Colonic mucosa (tissue), 4 donors: ENCODE results near the gene SPTB. TPM values are rescaled to one million over a fixed set of nuclear protein-coding genes. Genes with fewer than 3 reads are reported as not detected.

Source experiments
- DNase-seq: peaks from one replicate; pipeline ENCODE4 v3.0.0-alpha.2; 2020
- H3K27ac ChIP-seq: fragments of 200-600 bp; one replicate; pipeline ENCODE4 v1.8.0; 2021
- H3K27me3 ChIP-seq: fragments of 200-600 bp; one replicate; pipeline ENCODE4 v1.8.0; 2021
- H3K36me3 ChIP-seq: fragments of 200-600 bp; one replicate; pipeline ENCODE4 v1.8.0; 2021
- H3K4me1 ChIP-seq: fragments of 200-600 bp; one replicate; pipeline ENCODE4 v1.8.0; 2021; ENCODE audit warnings: mild to moderate bottlenecking
- H3K4me3 ChIP-seq: fragments of 200-600 bp; one replicate; pipeline ENCODE4 v1.8.0; 2021
- H3K9ac ChIP-seq, 2 donors: one replicate each; pipeline ENCODE4 v1.7.0; 2013; ENCODE audit warnings: control low read depth in 2 of 2, low read depth in 2 of 2, low read length in 2 of 2
- H3K9me3 ChIP-seq: fragments of 200-600 bp; one replicate; pipeline ENCODE4 v1.8.0; 2021
- intact Hi-C: fragments of 100-400 bp; cut with DNase I; formaldehyde crosslinking; loops from one replicate; pipeline ENCODE4 v1.14.1; 2022
- microRNA-seq: library from miRNA; unstranded; fragments of <30 nt; microRNA quantifications from one replicate; pipeline ENCODE4, GENCODE V29; 2019
- total RNA-seq, 2 donors: library from RNA; stranded (reverse); fragmentation: NEBNext Ultra II Directional in 1 of 2; extraction: Animal tissue kit (Norgen Biotek cat#: 25700) in 1 of 2; gene quantifications; one replicate each; pipeline ENCODE4 v1.2.1, GENCODE V29; 2021
- TF ChIP-seq, protein P1 (sequence below): fragments of 200-600 bp; IDR thresholded peaks from one replicate; pipeline ENCODE4 v1.8.0; 2022; ENCODE audit warnings: antibody characterized with exemption, mild to moderate bottlenecking
- donor health status: healthy.
- donor health status: DM: no; HTN: no; CAD: no.
- donor health status: DM: no; HTN: no; CAD: no.

SPTB gene
- total RNA-seq, 2 donors from 2014 or later, result 0.42 to 0.52 TPM

DNA sequence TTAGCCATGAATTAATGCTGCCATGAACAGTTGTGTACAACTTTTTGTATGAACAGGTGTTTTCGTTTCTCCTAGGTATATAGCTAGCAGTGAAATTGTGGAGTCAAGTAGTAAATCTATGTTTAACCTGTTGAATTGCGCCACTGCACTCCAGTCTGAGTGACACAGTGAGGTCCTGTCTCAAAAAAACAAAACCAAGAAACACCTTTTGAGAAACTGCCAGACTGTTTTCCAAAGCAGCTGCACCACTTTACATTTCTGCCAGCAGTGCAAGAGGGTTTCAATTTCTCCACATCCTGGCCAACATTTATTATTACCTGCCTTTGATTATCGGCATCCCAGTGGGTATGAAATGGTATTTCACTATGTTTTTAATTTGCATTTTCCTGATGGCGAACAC, 178.8 kb downstream of the SPTB start:
- no peak overlapping the region for H3K27ac ChIP-seq
- no peak overlapping the region for H3K9ac ChIP-seq
- H3K27me3 ChIP-seq, result no peaks in the 10 kb centered on the region
- peaks cover 20% of the 10 kb centered on the region for H3K4me1 ChIP-seq
- no peaks in the 10 kb centered on the region for H3K36me3 ChIP-seq
- DNase-seq, result no peak
- TF ChIP-seq, protein P1, sequence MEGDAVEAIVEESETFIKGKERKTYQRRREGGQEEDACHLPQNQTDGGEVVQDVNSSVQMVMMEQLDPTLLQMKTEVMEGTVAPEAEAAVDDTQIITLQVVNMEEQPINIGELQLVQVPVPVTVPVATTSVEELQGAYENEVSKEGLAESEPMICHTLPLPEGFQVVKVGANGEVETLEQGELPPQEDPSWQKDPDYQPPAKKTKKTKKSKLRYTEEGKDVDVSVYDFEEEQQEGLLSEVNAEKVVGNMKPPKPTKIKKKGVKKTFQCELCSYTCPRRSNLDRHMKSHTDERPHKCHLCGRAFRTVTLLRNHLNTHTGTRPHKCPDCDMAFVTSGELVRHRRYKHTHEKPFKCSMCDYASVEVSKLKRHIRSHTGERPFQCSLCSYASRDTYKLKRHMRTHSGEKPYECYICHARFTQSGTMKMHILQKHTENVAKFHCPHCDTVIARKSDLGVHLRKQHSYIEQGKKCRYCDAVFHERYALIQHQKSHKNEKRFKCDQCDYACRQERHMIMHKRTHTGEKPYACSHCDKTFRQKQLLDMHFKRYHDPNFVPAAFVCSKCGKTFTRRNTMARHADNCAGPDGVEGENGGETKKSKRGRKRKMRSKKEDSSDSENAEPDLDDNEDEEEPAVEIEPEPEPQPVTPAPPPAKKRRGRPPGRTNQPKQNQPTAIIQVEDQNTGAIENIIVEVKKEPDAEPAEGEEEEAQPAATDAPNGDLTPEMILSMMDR, result no peak
- H3K4me3 ChIP-seq, result no peak overlapping the region
- no peaks in the 10 kb centered on the region for H3K9me3 ChIP-seq
- intact Hi-C loops, result no loop called here

GRCh38 chr14:64700290-64700689, 179.4 kb downstream of the SPTB start:
- Histone ChIP-seq H3K27me3 (no peaks in the 10 kb centered on the region), H3K27ac (no peak overlapping the region), H3K9ac (no peak overlapping the region), H3K4me1 (peaks cover 20% of the 10 kb centered on the region), H3K4me3 (no peak overlapping the region), H3K36me3 (no peaks in the 10 kb centered on the region), H3K9me3 (no peaks in the 10 kb centered on the region)
- no peak for DNase-seq
- TF ChIP-seq, protein P1, result no peak
- intact Hi-C loops, result no loop called here

DNA sequence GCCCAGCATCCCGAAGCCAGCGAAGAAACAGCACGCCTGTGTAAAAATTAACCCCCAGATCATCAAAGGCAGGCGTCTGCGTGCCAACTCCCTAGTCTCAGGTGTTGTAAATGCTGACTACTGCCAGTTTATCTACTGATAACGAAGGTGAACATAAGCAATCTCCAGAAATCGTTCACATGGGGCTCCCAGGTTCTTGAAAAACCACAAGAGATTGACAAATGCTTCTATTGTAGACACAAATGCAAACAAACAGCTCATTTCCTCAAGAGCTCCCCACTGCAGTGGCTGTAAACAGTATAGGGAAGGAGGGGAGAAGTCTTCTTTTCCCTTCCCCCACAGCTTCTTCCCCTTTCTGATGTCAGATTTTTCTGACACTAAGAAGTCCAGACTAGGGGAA, 180.8 kb downstream of the SPTB start:
- peak; percentile 83 for DNase-seq
- Histone ChIP-seq H3K4me1 (peaks cover 20% of the 10 kb centered on the region), H3K9me3 (no peaks in the 10 kb centered on the region), H3K27ac (peak overlapping the region; percentile 48), H3K27me3 (no peaks in the 10 kb centered on the region), H3K9ac (peak overlapping the region in 1 of 2 donors; percentile 70), H3K4me3 (no peak overlapping the region), H3K36me3 (no peaks in the 10 kb centered on the region)
- intact Hi-C loops, result no loop called here
- TF ChIP-seq, protein P1, result no peak

GRCh38 chr14:64696355-64696857, 183.3 kb downstream of the SPTB start:
- H3K9ac ChIP-seq, result peak overlapping the region in 1 of 2 donors; percentile 35
- H3K9me3 ChIP-seq, result no peaks in the 10 kb centered on the region
- TF ChIP-seq, protein P1, result no peak
- H3K27ac ChIP-seq, result no peak overlapping the region
- no peak for DNase-seq
- no peaks in the 10 kb centered on the region for H3K36me3 ChIP-seq
- no peak overlapping the region for H3K4me3 ChIP-seq
- H3K27me3 ChIP-seq, result no peaks in the 10 kb centered on the region
- peaks cover 20% of the 10 kb centered on the region for H3K4me1 ChIP-seq
- intact Hi-C loops, result no loop called here

Small RNA genes lying within 50 kb of the gene (microRNA-seq; reads per million reads assigned to microRNA genes)
- gene MIR7855, result not detected

Other genes starting within 250 kb of the SPTB start
- gene PLEKHG3, start 175.5 kb downstream of the SPTB start, total RNA-seq, result 100 to 1,000 TPM in 1 of 2 donors, 10 to 100 TPM in 1; 78.8 to 106 TPM
- gene CHURC1, start 34.5 kb upstream of the SPTB start, total RNA-seq, result 10 to 100 TPM; 46.5 to 57.7 TPM
- gene GPX2, start 62.8 kb upstream of the SPTB start, total RNA-seq, result 100 to 1,000 TPM; 489 to 682 TPM
- gene RAB15, start 92.4 kb upstream of the SPTB start, total RNA-seq, result 10 to 100 TPM; 33.3 to 43.8 TPM
- gene FNTB, start 107.0 kb upstream of the SPTB start, total RNA-seq, result 10 to 100 TPM; 12.1 to 20.7 TPM
- gene MAX, start 222.6 kb upstream of the SPTB start, total RNA-seq, result 100 to 1,000 TPM in 1 of 2 donors, 10 to 100 TPM in 1; 91.1 to 107 TPM